ENCODE results near the gene SAT1.

- TF ChIP-seq, protein P1, sequence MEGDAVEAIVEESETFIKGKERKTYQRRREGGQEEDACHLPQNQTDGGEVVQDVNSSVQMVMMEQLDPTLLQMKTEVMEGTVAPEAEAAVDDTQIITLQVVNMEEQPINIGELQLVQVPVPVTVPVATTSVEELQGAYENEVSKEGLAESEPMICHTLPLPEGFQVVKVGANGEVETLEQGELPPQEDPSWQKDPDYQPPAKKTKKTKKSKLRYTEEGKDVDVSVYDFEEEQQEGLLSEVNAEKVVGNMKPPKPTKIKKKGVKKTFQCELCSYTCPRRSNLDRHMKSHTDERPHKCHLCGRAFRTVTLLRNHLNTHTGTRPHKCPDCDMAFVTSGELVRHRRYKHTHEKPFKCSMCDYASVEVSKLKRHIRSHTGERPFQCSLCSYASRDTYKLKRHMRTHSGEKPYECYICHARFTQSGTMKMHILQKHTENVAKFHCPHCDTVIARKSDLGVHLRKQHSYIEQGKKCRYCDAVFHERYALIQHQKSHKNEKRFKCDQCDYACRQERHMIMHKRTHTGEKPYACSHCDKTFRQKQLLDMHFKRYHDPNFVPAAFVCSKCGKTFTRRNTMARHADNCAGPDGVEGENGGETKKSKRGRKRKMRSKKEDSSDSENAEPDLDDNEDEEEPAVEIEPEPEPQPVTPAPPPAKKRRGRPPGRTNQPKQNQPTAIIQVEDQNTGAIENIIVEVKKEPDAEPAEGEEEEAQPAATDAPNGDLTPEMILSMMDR (IDR thresholded peaks at IDR 0.05; ENCODE audit: insufficient read depth, low read length), result peak; percentile 32
- TF ChIP-seq, protein P2, sequence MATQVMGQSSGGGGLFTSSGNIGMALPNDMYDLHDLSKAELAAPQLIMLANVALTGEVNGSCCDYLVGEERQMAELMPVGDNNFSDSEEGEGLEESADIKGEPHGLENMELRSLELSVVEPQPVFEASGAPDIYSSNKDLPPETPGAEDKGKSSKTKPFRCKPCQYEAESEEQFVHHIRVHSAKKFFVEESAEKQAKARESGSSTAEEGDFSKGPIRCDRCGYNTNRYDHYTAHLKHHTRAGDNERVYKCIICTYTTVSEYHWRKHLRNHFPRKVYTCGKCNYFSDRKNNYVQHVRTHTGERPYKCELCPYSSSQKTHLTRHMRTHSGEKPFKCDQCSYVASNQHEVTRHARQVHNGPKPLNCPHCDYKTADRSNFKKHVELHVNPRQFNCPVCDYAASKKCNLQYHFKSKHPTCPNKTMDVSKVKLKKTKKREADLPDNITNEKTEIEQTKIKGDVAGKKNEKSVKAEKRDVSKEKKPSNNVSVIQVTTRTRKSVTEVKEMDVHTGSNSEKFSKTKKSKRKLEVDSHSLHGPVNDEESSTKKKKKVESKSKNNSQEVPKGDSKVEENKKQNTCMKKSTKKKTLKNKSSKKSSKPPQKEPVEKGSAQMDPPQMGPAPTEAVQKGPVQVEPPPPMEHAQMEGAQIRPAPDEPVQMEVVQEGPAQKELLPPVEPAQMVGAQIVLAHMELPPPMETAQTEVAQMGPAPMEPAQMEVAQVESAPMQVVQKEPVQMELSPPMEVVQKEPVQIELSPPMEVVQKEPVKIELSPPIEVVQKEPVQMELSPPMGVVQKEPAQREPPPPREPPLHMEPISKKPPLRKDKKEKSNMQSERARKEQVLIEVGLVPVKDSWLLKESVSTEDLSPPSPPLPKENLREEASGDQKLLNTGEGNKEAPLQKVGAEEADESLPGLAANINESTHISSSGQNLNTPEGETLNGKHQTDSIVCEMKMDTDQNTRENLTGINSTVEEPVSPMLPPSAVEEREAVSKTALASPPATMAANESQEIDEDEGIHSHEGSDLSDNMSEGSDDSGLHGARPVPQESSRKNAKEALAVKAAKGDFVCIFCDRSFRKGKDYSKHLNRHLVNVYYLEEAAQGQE (IDR thresholded peaks at IDR 0.05; ENCODE audit: insufficient replicate concordance, low read depth), result no peak
- TF ChIP-seq SPI1 (IDR thresholded peaks at IDR 0.05; ENCODE audit: borderline replicate concordance, low read depth), result peak; percentile 30; the same call in 1 of the 2 replicates
- TF ChIP-seq POLR2AphosphoS5 (IDR thresholded peaks at IDR 0.05; ENCODE audit: low read depth), result no peak
Measured at GRCh38 chrX:23756165-23756564, 26.8 kb upstream of the SAT1 start.
